ENCODE results near the gene TMED1.

- TF ChIP-seq CTCF (IDR thresholded peaks at IDR 0.05; ENCODE audit: insufficient read depth, low read length) (no peak), GABPA (IDR thresholded peaks at IDR 0.05; ENCODE audit: low read depth) (no peak)
Observed at GRCh38 chr19:10863107-10863717, 27.2 kb upstream of the TMED1 start.

Measured in HL-60 (cell line).